H1 (cell line): Measurements from ENCODE around the gene KRT12. TPM values are rescaled to one million over a fixed set of nuclear protein-coding genes. Genes with fewer than 3 reads are reported as not detected.

ENCODE experiments used
- CTCF ChIA-PET: fragments of 300-600 bp; sonication (Branson Sonifier 250); formaldehyde crosslinking; loops from one replicate; lab custom pipeline; 2021; ENCODE audit not compliant: partially characterized antibody; lab: Charles Lee
- POLR2A ChIA-PET: fragments of 300-600 bp; sonication (Branson Sonifier 250); formaldehyde crosslinking; loops from one replicate; lab custom pipeline; 2021; ENCODE audit warnings: inconsistent platforms; ENCODE audit not compliant: partially characterized antibody; lab: Charles Lee
- DNase-seq, 2 experiments: peaks; one replicate each; pipeline versions ENCODE4 v3.0.0 to v3.0.0-alpha.2; 2010 to 2022; ENCODE audit warnings: low spot score in 2 of 2, low read depth in 1 of 2, mixed read lengths in 1 of 2
- FAIRE-seq: peaks from 2 replicates; lab custom pipeline; 2011; peaks lifted over from hg19 to GRCh38; lab: Jason Lieb, UNC
- H2AFZ ChIP-seq: 2 replicates; pipeline ENCODE4 v1.8.1; 2012; ENCODE audit warnings: low read length, inconsistent platforms
- H2AK5ac ChIP-seq: 2 replicates; pipeline ENCODE4 v1.6.1; 2013; ENCODE audit warnings: low read depth, low read length
- H2BK120ac ChIP-seq: replicated peaks from 2 replicates; pipeline ENCODE3; 2013; ENCODE audit warnings: low read depth, low read length, inconsistent platforms
- H2BK12ac ChIP-seq: 2 replicates; pipeline ENCODE4 v1.6.1; 2013; ENCODE audit warnings: low read depth, low read length
- H2BK15ac ChIP-seq: 2 replicates; pipeline ENCODE4 v1.6.1; 2013; ENCODE audit warnings: low read length
- H2BK20ac ChIP-seq: 2 replicates; pipeline ENCODE4 v1.6.1; 2013; ENCODE audit warnings: low read length
- H2BK5ac ChIP-seq: 2 replicates; pipeline ENCODE4 v1.6.1; 2013; ENCODE audit warnings: low read depth, low read length
- H3K14ac ChIP-seq: 2 replicates; pipeline ENCODE4 v1.6.1; 2013; ENCODE audit warnings: inconsistent platforms; ENCODE audit not compliant: insufficient read length
- H3K18ac ChIP-seq: 2 replicates; pipeline ENCODE4 v1.6.1; 2013; ENCODE audit warnings: low read length; ENCODE audit errors: extremely low read depth
- H3K23ac ChIP-seq: 2 replicates; pipeline ENCODE4 v1.6.1; 2013; ENCODE audit warnings: inconsistent platforms; ENCODE audit not compliant: insufficient read length
- H3K23me2 ChIP-seq: 2 replicates; pipeline ENCODE4 v1.6.1; 2013; ENCODE audit warnings: low read depth, low read length
- H3K27ac ChIP-seq: 2 replicates; pipeline ENCODE4 v1.6.1; 2011; ENCODE audit warnings: low read depth, low read length, inconsistent platforms
- H3K27me3 ChIP-seq, 4 experiments: replicated peaks in 1 of 4; 1 replicate in 1 of 4; 2 replicates in 3 of 4; pipeline versions ENCODE4 v1.6.1 to v1.8.1; 2011 to 2013; ENCODE audit warnings: low read length in 3 of 4, mild to moderate bottlenecking in 3 of 4, inconsistent platforms in 2 of 4, mixed read lengths in 2 of 4, moderate library complexity in 1 of 4; ENCODE audit not compliant: control insufficient read depth in 3 of 4, insufficient read depth in 3 of 4; ENCODE audit errors: extremely low read depth in 1 of 4
- H3K36me3 ChIP-seq, 4 experiments: 2 replicates each; pipeline versions ENCODE4 v1.6.1 to v1.8.1; 2011 to 2013; ENCODE audit warnings: mild to moderate bottlenecking in 4 of 4, low read length in 3 of 4, moderate library complexity in 2 of 4, control low read depth in 1 of 4, inconsistent platforms in 1 of 4; ENCODE audit not compliant: insufficient read depth in 4 of 4, control insufficient read depth in 2 of 4
- H3K4ac ChIP-seq: replicated peaks from 2 replicates; pipeline ENCODE3; 2013; ENCODE audit warnings: low read length, low read depth, mixed read lengths, inconsistent platforms; ENCODE audit not compliant: insufficient read length
- H3K4me1 ChIP-seq, 4 experiments: replicated peaks in 1 of 4; 1 replicate in 1 of 4; 2 replicates in 3 of 4; pipeline versions ENCODE4 v1.6.1 to v1.8.1; 2011 to 2013; ENCODE audit warnings: low read length in 3 of 4, inconsistent platforms in 2 of 4, mixed read lengths in 1 of 4; ENCODE audit not compliant: insufficient read depth in 4 of 4, control insufficient read depth in 3 of 4
- H3K4me2 ChIP-seq, 2 experiments: 2 replicates each; pipeline versions ENCODE4 v1.6.1 to v1.8.1; 2011 to 2013; ENCODE audit warnings: low read depth in 2 of 2, low read length in 2 of 2, control low read depth in 1 of 2, inconsistent platforms in 1 of 2, mild to moderate bottlenecking in 1 of 2; ENCODE audit not compliant: insufficient read depth in 1 of 2
- H3K4me3 ChIP-seq, 4 experiments: fragments of 200-600, 300-600 bp in 1 of 4; sonication (generic), shearing (Covaris generic), sonication (Bioruptor Twin) in 1 of 4; 2 replicates each; pipeline versions ENCODE4 v1.5.1 to v1.8.1; 2011 to 2016; ENCODE audit warnings: low read length in 4 of 4, low read depth in 3 of 4, control low read depth in 2 of 4, inconsistent platforms in 2 of 4, mild to moderate bottlenecking in 2 of 4, mixed read lengths in 1 of 4, moderate library complexity in 1 of 4; ENCODE audit not compliant: insufficient read depth in 2 of 4; ENCODE audit errors: extremely low read depth in 1 of 4
- H3K56ac ChIP-seq: replicated peaks from 2 replicates; pipeline ENCODE3; 2013; ENCODE audit warnings: low read depth, mild to moderate bottlenecking, mixed read lengths, low read length, inconsistent platforms; ENCODE audit not compliant: insufficient read length
- H3K79me1 ChIP-seq: 2 replicates; pipeline ENCODE4 v1.6.1; 2013; ENCODE audit warnings: low read depth, low read length, control low read depth
- H3K79me2 ChIP-seq, 2 experiments: 2 replicates each; pipeline versions ENCODE4 v1.6.1 to v1.8.1; 2012 to 2013; ENCODE audit warnings: low read length in 2 of 2, mild to moderate bottlenecking in 2 of 2, inconsistent platforms in 1 of 2; ENCODE audit not compliant: insufficient read depth in 2 of 2, control insufficient read depth in 1 of 2
- H3K9ac ChIP-seq, 4 experiments: replicated peaks in 1 of 4; 1 replicate in 1 of 4; 2 replicates in 3 of 4; pipeline versions ENCODE4 v1.6.1 to v1.8.1; 2011 to 2013; ENCODE audit warnings: low read depth in 3 of 4, low read length in 3 of 4, control low read depth in 2 of 4, mild to moderate bottlenecking in 2 of 4, moderate library complexity in 2 of 4, inconsistent platforms in 1 of 4; ENCODE audit errors: extremely low read depth in 1 of 4
- H3K9me3 ChIP-seq, 2 experiments: 2 replicates each; pipeline versions ENCODE4 v1.6.1 to v1.8.1; 2012 to 2013; ENCODE audit warnings: mild to moderate bottlenecking in 2 of 2, moderate library complexity in 2 of 2, control low read depth in 1 of 2, inconsistent platforms in 1 of 2, low read depth in 1 of 2, low read length in 1 of 2, mixed read lengths in 1 of 2; ENCODE audit not compliant: insufficient read depth in 2 of 2
- H4K20me1 ChIP-seq, 2 experiments: replicated peaks in 1 of 2; 2 replicates each; pipeline versions ENCODE3 to v1.8.1; 2011 to 2013; ENCODE audit warnings: inconsistent platforms in 2 of 2, low read length in 2 of 2, mild to moderate bottlenecking in 1 of 2; ENCODE audit not compliant: insufficient read depth in 2 of 2, control insufficient read depth in 1 of 2
- H4K5ac ChIP-seq: 2 replicates; pipeline ENCODE4 v1.6.1; 2013; ENCODE audit warnings: low read length, low read depth, mixed read lengths, inconsistent platforms; ENCODE audit not compliant: insufficient read length
- H4K8ac ChIP-seq: 2 replicates; pipeline ENCODE4 v1.8.0; 2013; ENCODE audit warnings: mild to moderate bottlenecking, moderate library complexity, low read length, inconsistent platforms; ENCODE audit not compliant: insufficient read depth; ENCODE audit errors: extremely low read depth
- H4K91ac ChIP-seq: replicated peaks from 2 replicates; pipeline ENCODE3; 2013; ENCODE audit warnings: low read length, mixed read lengths, inconsistent platforms; ENCODE audit not compliant: insufficient read length
- ASH2L ChIP-seq: fragments of 200-600, 300-600 bp; sonication (generic); IDR thresholded peaks from one replicate; pipeline ENCODE4 v1.7.1; 2017; ENCODE audit warnings: low read length
- BCL11A ChIP-seq, 2 experiments: IDR thresholded peaks; one replicate each; pipeline ENCODE4 v1.6.1; 2011; ENCODE audit warnings: low read depth in 2 of 2, low read length in 2 of 2, mild to moderate bottlenecking in 2 of 2
- CTBP2 ChIP-seq: IDR thresholded peaks from 2 replicates; pipeline ENCODE4 v1.7.0; 2011; ENCODE audit warnings: borderline replicate concordance, mild to moderate bottlenecking, moderate library complexity, mixed read lengths, low read length; ENCODE audit not compliant: insufficient read depth, insufficient read length
- EGR1 ChIP-seq: IDR thresholded peaks from 2 replicates; pipeline ENCODE4 v1.6.1; 2011; ENCODE audit warnings: low read depth, low read length, borderline replicate concordance
- FOSL1 ChIP-seq: IDR thresholded peaks from 2 replicates; pipeline ENCODE4 v1.6.1; 2011; ENCODE audit warnings: mild to moderate bottlenecking, low read depth, low read length, moderate library complexity; ENCODE audit not compliant: insufficient read depth
- GTF2F1 ChIP-seq: IDR thresholded peaks from 2 replicates; pipeline ENCODE4 v1.6.1; 2012; ENCODE audit warnings: low read depth, low read length, improper control_type of control experiment, borderline replicate concordance
- JUN ChIP-seq: IDR thresholded peaks from 2 replicates; pipeline ENCODE4 v1.6.1; 2011; ENCODE audit warnings: low read depth, mild to moderate bottlenecking, improper control_type of control experiment, low read length
- JUND ChIP-seq: IDR thresholded peaks from 2 replicates; pipeline ENCODE4 v1.6.1; 2011; ENCODE audit warnings: mild to moderate bottlenecking, improper control_type of control experiment, low read length
- MAFK ChIP-seq: IDR thresholded peaks from 2 replicates; pipeline ENCODE4 v1.6.1; 2012; ENCODE audit warnings: low read depth, mild to moderate bottlenecking, improper control_type of control experiment, low read length
- SP2 ChIP-seq: IDR thresholded peaks from 2 replicates; pipeline ENCODE4 v1.6.1; 2012; ENCODE audit warnings: mild to moderate bottlenecking, low read length, inconsistent platforms
- SUZ12 ChIP-seq: fragments of 200-600 bp; sonication (generic); IDR thresholded peaks from 2 replicates; pipeline ENCODE4 v1.6.1; 2012; ENCODE audit warnings: mild to moderate bottlenecking, inconsistent platforms, low read length, moderate library complexity, mixed read lengths
- WGBS, 2 experiments: shearing (Covaris generic) in 1 of 2; methylation state at CpG; one replicate each; pipeline versions ENCODE4 v1.1.6 to v1.1.7; 2013 to 2015; ENCODE audit warnings: low lambda C conversion rate in 2 of 2, mixed read lengths in 2 of 2, inconsistent platforms in 1 of 2, low coverage in 1 of 2, missing lambda C conversion rate in 1 of 2; ENCODE audit not compliant: insufficient replicate concordance in 2 of 2, insufficient coverage in 1 of 2, insufficient read length in 1 of 2; ENCODE audit errors: extremely low coverage in 1 of 2, missing lambda C conversion rate in 1 of 2; 5-methylcytosine and 5-hydroxymethylcytosine counted together
- polyA plus RNA-seq, 7 experiments: library from polyadenylated mRNA; depleted of rRNA in 3 of 7; stranded (reverse) in 5 of 7; unstranded in 2 of 7; fragments of >200 nt in 5 of 7; fragments of 200-250 nt in 2 of 7; gene quantifications; 1 replicate in 5 of 7; 2 replicates in 1 of 7; 4 replicates in 1 of 7; pipeline versions ENCODE4 v1.2.1 to v1.2.3, GENCODE V29; 2011 to 2013; ENCODE audit warnings: missing spikeins in 2 of 7, mixed read lengths in 2 of 7
- total RNA-seq: library from RNA; stranded (reverse); fragmentation: NEBNext Ultra II Directional; extraction: Animal tissue kit (Norgen Biotek cat#: 25700); gene quantifications from 2 replicates; pipeline ENCODE4 v1.2.1, GENCODE V29; 2021
- TF ChIP-seq, protein P1 (sequence below): IDR thresholded peaks from 2 replicates; pipeline ENCODE4 v1.6.1; 2012; ENCODE audit warnings: low read length, inconsistent platforms

The KRT12 gene
- total and polyA plus RNA-seq, 2 of the 8 experiments (the other 6 are each of a cell fraction or from before 2014, with no cell fraction given) = not detected

DNA sequence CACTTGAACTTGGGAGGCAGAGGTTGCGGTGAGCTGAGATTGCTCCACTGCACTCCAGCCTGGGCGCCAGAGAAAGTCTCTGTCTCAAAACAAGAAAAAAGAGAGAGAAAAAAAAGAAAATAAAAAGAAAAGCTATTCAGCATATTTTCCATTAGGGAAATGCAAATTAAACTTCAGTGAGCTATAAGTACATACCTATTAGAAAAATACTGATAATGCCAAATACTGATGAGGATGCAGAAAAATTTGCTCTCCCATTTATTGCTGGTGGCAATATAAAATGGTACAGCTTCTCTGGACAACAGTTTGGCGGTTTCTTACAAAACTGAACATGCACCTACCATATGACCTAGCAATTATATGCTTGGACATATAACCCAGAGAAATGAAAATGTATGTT, 54.4 kb downstream of the KRT12 start:
- no peak overlapping the region for H3K56ac ChIP-seq
- no peak for TF ChIP-seq FOSL1
- no peak for TF ChIP-seq EGR1
- no peak for TF ChIP-seq BCL11A (IDR thresholded peaks at IDR 0.05; ENCODE audit: low read depth in 2 of 2, low read length in 2 of 2)
- no peak for TF ChIP-seq MAFK
- TF ChIP-seq ASH2L = no peak
- TF ChIP-seq JUND = no peak
- no peak for TF ChIP-seq GTF2F1
- no peak for TF ChIP-seq JUN
- TF ChIP-seq SUZ12 = no peak
- no peak for TF ChIP-seq SP2
- TF ChIP-seq, protein P1, sequence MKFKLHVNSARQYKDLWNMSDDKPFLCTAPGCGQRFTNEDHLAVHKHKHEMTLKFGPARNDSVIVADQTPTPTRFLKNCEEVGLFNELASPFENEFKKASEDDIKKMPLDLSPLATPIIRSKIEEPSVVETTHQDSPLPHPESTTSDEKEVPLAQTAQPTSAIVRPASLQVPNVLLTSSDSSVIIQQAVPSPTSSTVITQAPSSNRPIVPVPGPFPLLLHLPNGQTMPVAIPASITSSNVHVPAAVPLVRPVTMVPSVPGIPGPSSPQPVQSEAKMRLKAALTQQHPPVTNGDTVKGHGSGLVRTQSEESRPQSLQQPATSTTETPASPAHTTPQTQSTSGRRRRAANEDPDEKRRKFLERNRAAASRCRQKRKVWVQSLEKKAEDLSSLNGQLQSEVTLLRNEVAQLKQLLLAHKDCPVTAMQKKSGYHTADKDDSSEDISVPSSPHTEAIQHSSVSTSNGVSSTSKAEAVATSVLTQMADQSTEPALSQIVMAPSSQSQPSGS = no peak
- no peak for TF ChIP-seq CTBP2
- no peak overlapping the region for H3K4me3 ChIP-seq
- H3K79me2 ChIP-seq = no peaks in the 10 kb centered on the region
- ChIA-PET POLR2A (no interaction called here), CTCF (interaction anchor here (0.6 to 1.3 kb wide), 3 partner anchors 9 to 89 kb away, joined by 3 to 6 read pairs (median 3); no protein-coding TSS in a partner anchor)
- H3K36me3 ChIP-seq = peaks cover 0 to 5% (median 4%) of the 10 kb centered on the region in 4 experiments; a peak in 2 of 8 replicates
- H3K14ac ChIP-seq = no peak overlapping the region
- no peak overlapping the region for H3K27ac ChIP-seq
- no peak overlapping the region for H4K91ac ChIP-seq
- no peaks in the 10 kb centered on the region for H4K20me1 ChIP-seq
- H4K5ac ChIP-seq = no peak overlapping the region
- H3K23ac ChIP-seq = no peak overlapping the region
- H3K9ac ChIP-seq = no peak overlapping the region
- H2AK5ac ChIP-seq = no peak overlapping the region
- H3K4me2 ChIP-seq = no peak overlapping the region
- FAIRE-seq (no peak), DNase-seq (no peak)
- H3K23me2 ChIP-seq = no peaks in the 10 kb centered on the region
- H3K79me1 ChIP-seq = no peaks in the 10 kb centered on the region
- H3K9me3 ChIP-seq = no peaks in the 10 kb centered on the region
- no peak overlapping the region for H2BK15ac ChIP-seq
- no peak overlapping the region for H2BK120ac ChIP-seq
- H2BK20ac ChIP-seq = no peak overlapping the region
- no peak overlapping the region for H2AFZ ChIP-seq
- 83% methylated on average over 3 of the region's 3 CpGs; no CpG with 5 or more reads in 1 of the 2 experiments for WGBS, 2 experiments
- H4K8ac ChIP-seq = no peak overlapping the region
- H3K4ac ChIP-seq = no peak overlapping the region
- H2BK5ac ChIP-seq = no peak overlapping the region
- H3K18ac ChIP-seq = no peak overlapping the region
- no peaks in the 10 kb centered on the region; a peak in 2 of 7 replicates for H3K27me3 ChIP-seq
- no peaks in the 10 kb centered on the region for H3K4me1 ChIP-seq
- H2BK12ac ChIP-seq = no peak overlapping the region
